Tibial nerve (tissue), 4 donors: ENCODE results near the gene ILDR2. TPM values are rescaled to one million over a fixed set of nuclear protein-coding genes. Genes with fewer than 3 reads are reported as not detected.

ENCODE experiments used
- DNase-seq, 2 donors: peaks; one replicate each; pipeline ENCODE4 v3.0.0-alpha.2; 2019; ENCODE audit warnings: low spot score in 2 of 2
- H3K27ac ChIP-seq, 4 donors: fragments of 200-600 bp; sonication (generic) in 3 of 4; one replicate each; pipeline ENCODE4 v1.5.1; 2017 to 2019; ENCODE audit warnings: mild to moderate bottlenecking in 1 of 4
- H3K27me3 ChIP-seq, 2 donors: fragments of 200-600 bp; sonication (generic) in 1 of 2; one replicate each; pipeline versions ENCODE4 v1.5.1 to v1.6.0; 2017 to 2019
- H3K36me3 ChIP-seq, 3 donors: fragments of 200-600 bp; sonication (generic); one replicate each; pipeline ENCODE4 v1.5.1; 2018 to 2019
- H3K4me1 ChIP-seq, 4 donors: fragments of 200-600 bp; sonication (generic) in 3 of 4; one replicate each; pipeline ENCODE4 v1.5.1; 2017 to 2019
- H3K4me3 ChIP-seq, 4 donors: fragments of 200-600 bp; sonication (generic) in 3 of 4; one replicate each; pipeline ENCODE4 v1.5.1; 2017 to 2019; ENCODE audit warnings: mild to moderate bottlenecking in 1 of 4, moderate library complexity in 1 of 4
- H3K9me3 ChIP-seq, 4 donors: fragments of 200-600 bp; sonication (generic) in 3 of 4; one replicate each; pipeline ENCODE4 v1.5.1; 2017 to 2019
- EP300 ChIP-seq, 2 donors: sonication (generic); formaldehyde crosslinking; IDR thresholded peaks; one replicate each; pipeline ENCODE4 v1.6.1; 2017; ENCODE audit warnings: antibody characterized with exemption in 2 of 2, mild to moderate bottlenecking in 1 of 2
- POLR2A ChIP-seq, 2 donors: fragments of 450-650 bp; IDR thresholded peaks; one replicate each; pipeline ENCODE4 v1.6.1; 2017; ENCODE audit warnings: antibody characterized with exemption in 2 of 2, mild to moderate bottlenecking in 2 of 2, moderate library complexity in 2 of 2
- WGBS, 2 donors: methylation state at CpG; one replicate each; pipeline ENCODE4 v1.1.5; 2018; 5-methylcytosine and 5-hydroxymethylcytosine counted together
- total RNA-seq, 4 donors: library from RNA; depleted of rRNA; stranded (reverse); fragments of >200 nt; gene quantifications; one replicate each; pipeline ENCODE4 v1.1.0, GENCODE V29; 2016
- TF ChIP-seq, protein P1 (sequence below), 5 experiments: fragments of 200-600 bp in 3 of 5; fragments of 450-650 bp in 2 of 5; sonication (generic) in 3 of 5; IDR thresholded peaks; one replicate each; pipeline ENCODE4 v1.5.1; 2016 to 2019; ENCODE audit warnings: antibody characterized with exemption in 5 of 5, mild to moderate bottlenecking in 3 of 5, moderate library complexity in 2 of 5

Gene ILDR2
- total RNA-seq, 4 donors from 2014 or later, result 4.4 to 6.7 (median 5.7) TPM

DNA sequence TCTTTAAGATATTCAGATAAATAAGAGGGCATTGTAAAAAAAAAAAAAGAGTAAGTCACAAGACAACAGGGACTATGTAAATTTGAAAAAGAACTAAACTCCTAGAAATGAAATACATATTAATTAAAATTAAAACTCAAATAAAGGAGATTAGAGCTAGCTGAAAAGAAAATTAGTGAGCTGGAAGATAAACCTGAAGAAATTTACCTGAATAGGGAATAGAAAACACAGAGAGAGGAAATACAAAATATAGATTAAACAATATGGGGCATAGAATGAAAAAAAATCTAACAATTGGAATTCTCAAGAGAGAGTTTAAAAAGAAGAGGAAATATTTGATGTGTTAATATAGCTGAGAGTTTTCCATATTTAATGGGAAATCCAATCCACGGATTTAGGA lies 63.7 kb downstream of the ILDR2 start:
- TF ChIP-seq, protein P1, sequence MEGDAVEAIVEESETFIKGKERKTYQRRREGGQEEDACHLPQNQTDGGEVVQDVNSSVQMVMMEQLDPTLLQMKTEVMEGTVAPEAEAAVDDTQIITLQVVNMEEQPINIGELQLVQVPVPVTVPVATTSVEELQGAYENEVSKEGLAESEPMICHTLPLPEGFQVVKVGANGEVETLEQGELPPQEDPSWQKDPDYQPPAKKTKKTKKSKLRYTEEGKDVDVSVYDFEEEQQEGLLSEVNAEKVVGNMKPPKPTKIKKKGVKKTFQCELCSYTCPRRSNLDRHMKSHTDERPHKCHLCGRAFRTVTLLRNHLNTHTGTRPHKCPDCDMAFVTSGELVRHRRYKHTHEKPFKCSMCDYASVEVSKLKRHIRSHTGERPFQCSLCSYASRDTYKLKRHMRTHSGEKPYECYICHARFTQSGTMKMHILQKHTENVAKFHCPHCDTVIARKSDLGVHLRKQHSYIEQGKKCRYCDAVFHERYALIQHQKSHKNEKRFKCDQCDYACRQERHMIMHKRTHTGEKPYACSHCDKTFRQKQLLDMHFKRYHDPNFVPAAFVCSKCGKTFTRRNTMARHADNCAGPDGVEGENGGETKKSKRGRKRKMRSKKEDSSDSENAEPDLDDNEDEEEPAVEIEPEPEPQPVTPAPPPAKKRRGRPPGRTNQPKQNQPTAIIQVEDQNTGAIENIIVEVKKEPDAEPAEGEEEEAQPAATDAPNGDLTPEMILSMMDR (IDR thresholded peaks at IDR 0.05), result no peak
- no peak for TF ChIP-seq EP300 (IDR thresholded peaks at IDR 0.05)
- TF ChIP-seq POLR2A (IDR thresholded peaks at IDR 0.05), result no peak
- Histone ChIP-seq H3K27ac (no peak overlapping the region), H3K9me3 (peaks cover 0 to 8% (median 0%) of the 10 kb centered on the region in 4 donors), H3K27me3 (no peaks in the 10 kb centered on the region), H3K4me1 (no peaks in the 10 kb centered on the region), H3K4me3 (no peak overlapping the region), H3K36me3 (no peaks in the 10 kb centered on the region)
- DNase-seq, result no peak
- WGBS, 2 donors, result 86 to 95% methylated on average over 1 of the region's 1 CpG

DNA sequence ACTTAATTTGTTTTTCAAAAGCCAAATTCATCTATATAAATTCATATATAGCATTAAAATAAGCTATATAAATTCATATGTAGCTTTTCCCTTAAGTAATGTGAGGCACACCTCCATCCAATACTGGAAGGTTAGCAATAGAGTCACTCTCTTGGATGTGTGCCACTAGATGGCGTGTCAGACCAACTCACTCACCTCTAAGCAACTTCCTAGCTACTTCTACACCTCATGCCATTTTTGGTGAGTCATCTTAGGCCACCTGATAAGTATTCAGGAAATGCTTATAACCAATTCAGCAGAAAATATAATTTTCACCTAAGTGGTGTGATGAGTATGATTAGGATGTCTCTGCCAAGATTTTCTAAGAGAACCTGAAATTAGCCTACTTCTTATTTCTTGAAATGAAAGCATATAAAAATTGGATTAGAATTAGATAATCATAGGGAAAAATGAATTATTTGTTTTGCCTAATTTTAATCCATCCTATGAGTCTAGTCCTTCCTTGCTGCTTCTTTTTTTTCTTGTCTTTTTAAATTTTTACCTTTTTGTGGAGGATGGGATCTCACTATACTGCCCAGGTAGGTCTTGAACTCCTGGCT lies 64.8 kb downstream of the ILDR2 start:
- Histone ChIP-seq H3K36me3 (no peaks in the 10 kb centered on the region), H3K9me3 (peaks cover 0 to 8% (median 0%) of the 10 kb centered on the region in 4 donors), H3K4me3 (no peak overlapping the region), H3K27me3 (no peaks in the 10 kb centered on the region), H3K4me1 (no peaks in the 10 kb centered on the region), H3K27ac (no peak overlapping the region)
- DNase-seq, result peak in 1 of 2 donors; percentile 59
- TF ChIP-seq, protein P1 (IDR thresholded peaks at IDR 0.05), result peak; percentile 47 to 53 (median 50)
- TF ChIP-seq EP300 (IDR thresholded peaks at IDR 0.05) (no peak), POLR2A (IDR thresholded peaks at IDR 0.05) (no peak)
- WGBS, 2 donors, result 4 to 5% methylated on average over 1 of the region's 1 CpG

DNA sequence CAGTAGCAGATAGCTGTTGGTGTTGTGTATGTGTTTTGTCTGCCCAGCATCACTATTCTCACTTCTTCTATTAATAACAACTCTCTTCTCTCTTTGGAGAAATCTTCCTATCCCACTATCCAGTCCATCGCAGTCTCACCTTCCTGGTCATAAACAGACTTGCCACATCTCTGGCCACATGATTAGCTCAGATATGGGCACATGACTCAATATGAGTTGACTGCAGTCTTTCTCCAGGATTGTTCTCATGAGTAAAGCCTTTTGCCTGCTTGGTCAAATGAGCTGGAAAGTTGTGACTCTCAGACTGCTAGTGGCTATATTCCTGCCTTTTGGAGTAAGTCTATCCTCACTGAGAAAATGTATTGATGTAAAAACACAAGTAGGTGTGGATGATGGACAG lies 66.4 kb downstream of the ILDR2 start:
- TF ChIP-seq EP300 (IDR thresholded peaks at IDR 0.05) (no peak), POLR2A (IDR thresholded peaks at IDR 0.05) (no peak)
- TF ChIP-seq, protein P1 (IDR thresholded peaks at IDR 0.05), result no peak
- Histone ChIP-seq H3K27me3 (no peaks in the 10 kb centered on the region), H3K9me3 (peaks cover 0 to 8% (median 0%) of the 10 kb centered on the region in 4 donors), H3K4me1 (no peaks in the 10 kb centered on the region), H3K36me3 (no peaks in the 10 kb centered on the region), H3K27ac (no peak overlapping the region), H3K4me3 (no peak overlapping the region)
- no peak for DNase-seq
- 79 to 100% methylated on average over 1 of the region's 1 CpG for WGBS, 2 donors

DNA sequence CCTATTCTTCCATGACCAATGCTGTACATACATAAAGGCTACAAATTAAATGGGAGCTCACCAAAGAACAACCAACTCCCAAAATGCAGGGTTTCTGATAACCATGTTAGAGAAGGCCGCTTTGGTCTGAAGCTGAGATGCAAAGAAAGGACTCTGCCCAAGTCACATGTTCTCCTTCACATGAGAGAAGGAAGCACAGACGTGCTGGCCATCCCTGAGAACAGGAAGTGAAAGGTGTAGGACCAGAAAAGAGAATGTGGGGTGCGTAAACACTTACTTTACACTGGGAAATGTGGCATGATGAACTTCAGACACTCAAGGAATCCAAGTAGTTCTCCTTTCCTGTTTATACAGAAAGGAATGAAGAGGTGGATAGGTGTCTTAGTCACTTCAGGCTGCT lies 67.6 kb downstream of the ILDR2 start:
- Histone ChIP-seq H3K27ac (no peak overlapping the region), H3K27me3 (no peaks in the 10 kb centered on the region), H3K9me3 (peaks cover 0 to 8% (median 0%) of the 10 kb centered on the region in 4 donors), H3K4me1 (no peaks in the 10 kb centered on the region), H3K4me3 (no peak overlapping the region), H3K36me3 (no peaks in the 10 kb centered on the region)
- 71 to 77% methylated on average over 3 of the region's 3 CpGs for WGBS, 2 donors
- no peak for DNase-seq
- TF ChIP-seq, protein P1 (IDR thresholded peaks at IDR 0.05), result no peak
- no peak for TF ChIP-seq EP300 (IDR thresholded peaks at IDR 0.05)
- TF ChIP-seq POLR2A (IDR thresholded peaks at IDR 0.05), result no peak

DNA sequence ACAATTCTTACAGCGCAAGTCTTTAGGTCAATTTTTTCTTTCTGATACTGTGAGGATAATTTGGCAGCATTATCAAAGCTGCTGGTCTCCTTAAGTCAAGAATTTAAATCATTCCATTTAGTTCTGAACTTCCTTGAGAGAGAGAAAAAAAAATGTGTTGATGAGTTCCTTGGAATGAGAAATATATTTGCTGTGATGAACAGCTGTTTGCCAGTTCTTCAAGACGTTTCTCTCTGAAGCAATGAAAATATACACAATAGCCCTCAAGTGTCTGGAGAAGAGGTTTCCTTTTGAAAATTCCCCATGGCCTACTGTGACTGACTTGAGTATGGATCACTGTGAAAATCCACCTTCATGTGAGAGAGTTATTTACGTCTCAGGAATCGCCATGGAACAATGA lies 68.3 kb downstream of the ILDR2 start:
- Histone ChIP-seq H3K36me3 (no peaks in the 10 kb centered on the region), H3K4me3 (no peak overlapping the region), H3K9me3 (peaks cover 0 to 8% (median 0%) of the 10 kb centered on the region in 4 donors), H3K4me1 (no peaks in the 10 kb centered on the region), H3K27ac (no peak overlapping the region), H3K27me3 (no peaks in the 10 kb centered on the region)
- 57 to 59% methylated on average over 4 of the region's 4 CpGs for WGBS, 2 donors
- TF ChIP-seq EP300 (IDR thresholded peaks at IDR 0.05) (no peak), POLR2A (IDR thresholded peaks at IDR 0.05) (no peak)
- TF ChIP-seq, protein P1 (IDR thresholded peaks at IDR 0.05), result no peak
- DNase-seq, result no peak
